PFSK-1 (cell line): ENCODE measurements around the gene FAHD2A.

Source experiments
- POLR2AphosphoS5 ChIP-seq: IDR thresholded peaks from 2 replicates; pipeline ENCODE4 v1.6.1; 2012; ENCODE audit warnings: low read depth, mild to moderate bottlenecking, control low read depth, low read length, moderate library complexity
- TF ChIP-seq, protein P1 (sequence below), 2 experiments: IDR thresholded peaks; 2 replicates each; pipeline versions ENCODE4 v1.6.1 to v1.8.0; 2011 to 2012; ENCODE audit warnings: low read depth in 2 of 2, low read length in 2 of 2, control low read depth in 1 of 2, inconsistent platforms in 1 of 2, mild to moderate bottlenecking in 1 of 2, moderate library complexity in 1 of 2; ENCODE audit not compliant: insufficient read depth in 1 of 2

DNA sequence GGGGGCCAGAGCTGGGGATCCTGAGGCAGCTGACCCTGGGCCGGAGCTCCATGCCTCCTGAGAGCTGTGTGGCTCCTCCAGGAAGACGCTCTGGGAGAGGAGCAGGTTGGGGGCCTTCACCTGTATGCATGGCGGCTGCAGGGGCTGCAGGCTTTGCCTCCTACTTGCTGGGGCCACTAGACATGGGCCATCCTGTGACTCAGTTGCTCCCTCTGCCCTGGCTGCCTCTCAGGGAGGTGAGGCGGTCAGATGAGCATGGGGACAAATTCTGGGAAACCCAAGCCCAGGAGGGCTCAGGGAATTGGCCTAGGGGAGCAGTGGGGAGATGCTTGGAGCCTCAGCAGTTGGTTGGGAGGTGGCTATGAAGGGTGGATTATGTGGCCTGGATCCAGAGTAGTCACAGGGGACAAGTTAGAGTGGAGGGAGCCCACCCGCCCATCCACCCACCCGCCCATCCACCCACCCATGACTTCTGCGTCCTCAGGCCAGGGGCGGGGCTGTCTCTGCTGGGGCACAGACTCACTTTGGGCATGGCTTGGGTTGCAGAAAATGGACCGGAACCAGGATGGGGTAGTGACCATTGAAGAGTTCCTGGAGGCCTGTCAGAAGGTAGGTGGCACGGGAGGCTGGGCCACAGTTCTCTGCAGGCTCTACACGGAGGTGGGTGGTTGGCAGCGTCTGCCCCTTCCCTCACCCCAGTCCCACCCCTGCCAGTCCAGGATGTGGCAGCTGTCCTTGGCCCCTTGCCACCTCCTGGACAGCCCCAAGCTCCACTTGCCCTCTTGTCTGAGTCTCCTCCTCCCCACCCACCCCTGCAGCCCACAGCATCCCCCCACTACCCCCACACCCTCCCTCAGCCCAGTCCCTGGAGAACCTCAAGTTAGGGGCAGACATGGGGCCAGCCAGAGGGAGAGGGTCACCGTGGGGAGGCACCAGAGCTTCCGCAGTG lies 19.5 kb upstream of the FAHD2A start:
- no peak for TF ChIP-seq POLR2AphosphoS5
- TF ChIP-seq, protein P1, sequence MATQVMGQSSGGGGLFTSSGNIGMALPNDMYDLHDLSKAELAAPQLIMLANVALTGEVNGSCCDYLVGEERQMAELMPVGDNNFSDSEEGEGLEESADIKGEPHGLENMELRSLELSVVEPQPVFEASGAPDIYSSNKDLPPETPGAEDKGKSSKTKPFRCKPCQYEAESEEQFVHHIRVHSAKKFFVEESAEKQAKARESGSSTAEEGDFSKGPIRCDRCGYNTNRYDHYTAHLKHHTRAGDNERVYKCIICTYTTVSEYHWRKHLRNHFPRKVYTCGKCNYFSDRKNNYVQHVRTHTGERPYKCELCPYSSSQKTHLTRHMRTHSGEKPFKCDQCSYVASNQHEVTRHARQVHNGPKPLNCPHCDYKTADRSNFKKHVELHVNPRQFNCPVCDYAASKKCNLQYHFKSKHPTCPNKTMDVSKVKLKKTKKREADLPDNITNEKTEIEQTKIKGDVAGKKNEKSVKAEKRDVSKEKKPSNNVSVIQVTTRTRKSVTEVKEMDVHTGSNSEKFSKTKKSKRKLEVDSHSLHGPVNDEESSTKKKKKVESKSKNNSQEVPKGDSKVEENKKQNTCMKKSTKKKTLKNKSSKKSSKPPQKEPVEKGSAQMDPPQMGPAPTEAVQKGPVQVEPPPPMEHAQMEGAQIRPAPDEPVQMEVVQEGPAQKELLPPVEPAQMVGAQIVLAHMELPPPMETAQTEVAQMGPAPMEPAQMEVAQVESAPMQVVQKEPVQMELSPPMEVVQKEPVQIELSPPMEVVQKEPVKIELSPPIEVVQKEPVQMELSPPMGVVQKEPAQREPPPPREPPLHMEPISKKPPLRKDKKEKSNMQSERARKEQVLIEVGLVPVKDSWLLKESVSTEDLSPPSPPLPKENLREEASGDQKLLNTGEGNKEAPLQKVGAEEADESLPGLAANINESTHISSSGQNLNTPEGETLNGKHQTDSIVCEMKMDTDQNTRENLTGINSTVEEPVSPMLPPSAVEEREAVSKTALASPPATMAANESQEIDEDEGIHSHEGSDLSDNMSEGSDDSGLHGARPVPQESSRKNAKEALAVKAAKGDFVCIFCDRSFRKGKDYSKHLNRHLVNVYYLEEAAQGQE (IDR thresholded peaks at IDR 0.05; ENCODE audit: insufficient read depth in 1 of 2, low read depth in 2 of 2, low read length in 2 of 2): no peak
